Kidney epithelial cell (primary cell): ENCODE data around the gene KIF26B. TPM values are rescaled to one million over a fixed set of nuclear protein-coding genes. Genes with fewer than 3 reads are reported as not detected.

Source experiments
- DNase-seq: peaks from one replicate; pipeline ENCODE4 v3.0.0-alpha.2; 2010; ENCODE audit warnings: low read depth
- H3K27me3 ChIP-seq: 2 replicates; pipeline ENCODE4 v1.6.0; 2011; ENCODE audit warnings: low read length; ENCODE audit not compliant: control insufficient read depth, insufficient read depth
- H3K36me3 ChIP-seq: 2 replicates; pipeline ENCODE4 v1.5.1; 2011; ENCODE audit warnings: low read length; ENCODE audit not compliant: control insufficient read depth, insufficient read depth
- H3K4me3 ChIP-seq: 2 replicates; pipeline ENCODE4 v1.5.1; 2011; ENCODE audit warnings: low read depth, mild to moderate bottlenecking, control low read depth, low read length
- CTCF ChIP-seq: IDR thresholded peaks from 2 replicates; pipeline ENCODE4 v1.5.1; 2011; ENCODE audit warnings: mild to moderate bottlenecking, moderate library complexity, low read length, control low read depth, inconsistent platforms; ENCODE audit not compliant: insufficient read depth, poor library complexity, severe bottlenecking
- total RNA-seq: library from RNA; depleted of rRNA; stranded (reverse); fragments of >200 nt; gene quantifications from 2 replicates; pipeline ENCODE4 v1.2.3, GENCODE V29; 2015

KIF26B gene
- total RNA-seq, 1 donor from 2014 or later, result 14.6 TPM

GRCh38 chr1:245310571-245311531, 156.1 kb downstream of the KIF26B start:
- Histone ChIP-seq H3K4me3 (no peak overlapping the region), H3K36me3 (no peaks in the 10 kb centered on the region), H3K27me3 (no peaks in the 10 kb centered on the region)
- TF ChIP-seq CTCF, result no peak
- DNase-seq, result no peak

DNA sequence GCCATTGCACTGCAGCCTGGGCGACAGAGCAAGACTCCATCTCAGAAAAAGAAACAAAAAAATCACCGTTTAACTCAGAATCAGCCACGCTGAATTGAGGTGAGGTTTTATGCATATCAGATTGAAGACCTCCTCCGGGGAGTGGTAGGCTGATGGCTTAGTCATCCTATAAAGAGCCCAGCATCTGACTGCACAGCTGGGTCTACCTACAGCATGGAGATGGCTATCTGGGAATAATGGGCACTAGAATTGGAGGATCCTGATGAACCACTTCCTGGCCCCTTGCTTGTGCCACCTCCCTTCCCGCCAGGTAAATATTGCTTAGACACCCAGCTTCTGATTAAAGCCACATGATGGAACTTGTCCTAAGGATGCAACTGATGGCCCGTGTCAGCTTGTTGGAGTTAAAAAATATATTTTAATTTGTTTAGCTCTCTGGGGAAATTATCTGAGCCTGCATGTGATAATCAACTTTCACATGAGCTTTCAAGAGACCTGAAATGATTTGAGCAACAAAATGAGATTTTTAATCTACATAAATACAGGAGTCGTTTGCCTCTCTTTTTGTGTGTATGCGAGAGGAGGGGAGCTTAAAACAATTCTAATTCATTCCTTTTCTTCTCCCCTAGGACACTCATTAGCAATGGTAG, 157.2 kb downstream of the KIF26B start:
- no peak for TF ChIP-seq CTCF
- no peaks in the 10 kb centered on the region for H3K27me3 ChIP-seq
- no peak for DNase-seq
- H3K36me3 ChIP-seq, result no peaks in the 10 kb centered on the region
- no peak overlapping the region for H3K4me3 ChIP-seq

DNA sequence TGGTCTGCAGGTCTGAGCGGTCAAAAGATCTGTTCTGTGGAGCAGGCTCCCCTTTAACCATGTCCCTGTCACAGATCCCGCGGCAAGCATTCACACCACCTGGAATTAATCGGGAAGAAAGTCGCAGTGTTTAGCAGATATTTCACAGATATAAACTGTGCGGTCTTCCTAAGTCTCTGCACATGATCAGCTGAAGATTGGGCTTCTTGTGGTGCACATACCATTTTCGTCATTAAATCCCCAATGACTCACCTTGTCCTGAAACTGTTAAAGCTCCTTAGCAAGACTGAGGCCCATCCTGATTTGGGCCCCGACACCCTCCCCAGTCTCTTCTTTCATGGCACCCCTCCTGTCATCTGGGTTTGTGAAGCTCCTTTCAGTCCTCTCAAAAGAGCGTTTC, 158.8 kb downstream of the KIF26B start:
- no peak for DNase-seq
- Histone ChIP-seq H3K4me3 (no peak overlapping the region), H3K36me3 (no peaks in the 10 kb centered on the region), H3K27me3 (no peaks in the 10 kb centered on the region)
- TF ChIP-seq CTCF, result no peak

- H3K36me3 ChIP-seq, result no peaks in the 10 kb centered on the region
- H3K4me3 ChIP-seq, result no peak overlapping the region
- H3K27me3 ChIP-seq, result no peaks in the 10 kb centered on the region
- DNase-seq, result no peak
- TF ChIP-seq CTCF, result no peak
Measured at GRCh38 chr1:245316784-245317183, 162.0 kb downstream of the KIF26B start.

GRCh38 chr1:245317217-245317616, 162.4 kb downstream of the KIF26B start:
- no peak overlapping the region for H3K4me3 ChIP-seq
- no peak for TF ChIP-seq CTCF
- DNase-seq, result no peak
- no peaks in the 10 kb centered on the region for H3K36me3 ChIP-seq
- no peaks in the 10 kb centered on the region for H3K27me3 ChIP-seq
